Activated CD4-positive, alpha-beta T cell treated with anti-CD3 and anti-CD28 coated beads, Interleukin-2, Interleukin-4, amounts not matched to agents 100 ng/mL and 50 ng/mL, durations not matched to agents 16 hours and 8 hours (primary cell): ENCODE data around the gene CUX1.
"Not testable (repeated sequence)": the region's sequence is repeated elsewhere in the genome, so short reads cannot be mapped to it uniquely, and the experiment has no call there.

Source experiments
- DNase-seq: peaks from one replicate; pipeline ENCODE4 v3.0.0-alpha.2; 2020; ENCODE audit warnings: low spot score

CUX1 gene

DNA sequence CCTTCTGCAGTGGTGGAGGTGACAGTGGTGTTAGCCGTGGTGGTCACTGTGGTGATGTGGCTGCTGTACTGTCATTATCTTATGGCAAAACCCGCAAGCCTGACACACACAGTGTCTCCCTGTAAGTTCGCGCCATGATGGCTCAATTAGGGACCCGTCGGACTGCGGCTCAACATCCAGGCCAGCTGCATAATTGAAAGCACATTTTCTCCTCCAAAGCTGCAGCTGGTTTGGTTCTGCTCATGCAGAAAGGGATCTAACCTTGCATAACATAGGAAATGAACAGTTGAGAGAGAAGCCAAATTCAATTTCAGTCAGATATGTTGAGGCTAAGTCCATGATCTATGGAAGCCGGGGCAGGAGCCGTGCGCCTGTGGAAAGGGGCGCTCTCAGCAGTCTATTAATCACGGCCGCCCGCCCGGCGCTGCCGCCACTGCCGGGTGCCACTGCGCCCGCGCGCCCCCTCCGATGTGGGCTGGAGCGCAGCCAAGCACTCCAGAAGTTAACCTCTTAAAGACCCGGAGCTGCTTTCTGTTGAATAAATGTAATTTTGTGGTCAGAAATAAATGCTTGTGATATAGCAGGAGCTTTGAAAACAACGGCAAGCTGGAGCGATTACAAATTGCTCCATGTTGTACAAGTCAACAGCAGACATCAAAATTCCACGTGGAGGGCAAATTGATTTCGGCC, 227.7 kb downstream of the CUX1 start:
- no peak for DNase-seq

- no peak for DNase-seq
Measured at GRCh38 chr7:102045681-102046372, 228.4 kb downstream of the CUX1 start.

- DNase-seq = no peak
Measured at GRCh38 chr7:102046373-102047117, 229.1 kb downstream of the CUX1 start.

GRCh38 chr7:102047167-102047566, 229.7 kb downstream of the CUX1 start:
- DNase-seq = no peak

GRCh38 chr7:102049765-102050164, 232.3 kb downstream of the CUX1 start:
- no peak for DNase-seq

- no peak for DNase-seq
Measured at GRCh38 chr7:102050864-102051460, 233.5 kb downstream of the CUX1 start.

- not testable (repeated sequence) for DNase-seq
Measured at GRCh38 chr7:102051736-102052135, 234.3 kb downstream of the CUX1 start.

DNA sequence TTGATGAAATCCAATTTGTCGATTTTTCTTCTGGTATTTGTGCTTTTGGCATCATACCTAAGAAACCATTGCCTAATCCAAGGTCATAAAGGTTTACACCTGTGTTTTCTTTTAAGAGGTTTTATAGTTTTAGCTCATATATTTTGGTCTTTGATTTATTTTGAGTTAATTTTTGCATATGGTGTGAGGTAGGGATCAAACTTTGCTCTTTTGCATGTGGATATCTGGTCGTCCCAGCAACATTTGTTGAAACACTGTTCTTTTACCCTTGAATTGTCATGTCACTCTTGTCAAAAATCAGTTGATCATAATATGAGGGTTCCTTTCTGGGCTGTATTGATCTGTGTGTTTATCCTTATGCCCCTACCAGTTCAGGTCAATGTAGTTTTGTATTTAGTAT, 236.7 kb downstream of the CUX1 start:
- no peak for DNase-seq

GRCh38 chr7:102055181-102055976, 238.0 kb downstream of the CUX1 start:
- peak; percentile 12 for DNase-seq

DNA sequence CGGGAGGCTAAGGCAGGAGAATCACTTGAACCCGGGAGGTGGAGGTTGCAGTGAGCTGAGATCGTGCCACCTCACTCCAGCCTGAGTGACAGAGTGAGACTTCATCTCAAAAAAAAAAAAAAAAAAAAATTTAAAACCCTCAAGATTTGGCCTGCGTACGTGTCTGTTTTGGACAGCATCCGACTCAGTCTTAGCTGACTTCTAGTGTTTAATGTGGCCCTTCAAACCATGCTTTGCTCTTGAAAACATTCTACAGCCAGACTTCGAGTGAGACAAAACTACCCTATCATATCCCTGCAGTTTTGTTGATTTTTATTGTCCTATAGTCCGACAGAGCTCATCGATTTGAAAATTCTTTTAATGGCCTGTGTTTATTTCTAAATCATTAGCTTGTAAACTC, 242.1 kb downstream of the CUX1 start:
- DNase-seq = no peak

DNA sequence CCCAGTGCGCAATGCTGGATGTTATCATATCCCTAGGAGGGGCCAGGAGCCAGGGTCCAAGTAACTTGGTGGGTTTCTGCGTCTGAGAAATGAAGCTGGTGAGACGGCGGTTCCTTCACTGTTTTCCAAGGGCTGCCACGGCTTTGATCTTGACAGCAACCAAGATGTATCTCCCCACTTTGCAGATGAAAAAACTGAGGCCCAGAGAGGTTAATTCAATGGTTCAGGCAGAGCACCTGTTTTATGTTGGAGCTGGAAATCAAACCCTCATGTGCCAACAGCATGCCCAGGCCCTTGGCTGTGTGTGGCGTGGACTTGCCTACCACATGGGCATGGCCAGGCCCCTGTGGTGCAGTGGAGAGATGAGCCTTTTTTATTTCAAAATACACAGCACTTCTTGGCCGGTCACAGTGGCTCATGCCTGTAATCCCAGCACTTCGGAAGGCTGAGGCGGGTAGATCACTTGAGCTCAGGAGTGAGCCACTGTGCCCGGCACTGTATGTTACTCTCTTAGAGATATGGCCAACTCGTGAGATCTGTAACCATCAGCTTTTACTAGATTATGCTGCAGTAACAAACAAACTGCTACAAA, 244.0 kb downstream of the CUX1 start:
- DNase-seq = no peak

DNA sequence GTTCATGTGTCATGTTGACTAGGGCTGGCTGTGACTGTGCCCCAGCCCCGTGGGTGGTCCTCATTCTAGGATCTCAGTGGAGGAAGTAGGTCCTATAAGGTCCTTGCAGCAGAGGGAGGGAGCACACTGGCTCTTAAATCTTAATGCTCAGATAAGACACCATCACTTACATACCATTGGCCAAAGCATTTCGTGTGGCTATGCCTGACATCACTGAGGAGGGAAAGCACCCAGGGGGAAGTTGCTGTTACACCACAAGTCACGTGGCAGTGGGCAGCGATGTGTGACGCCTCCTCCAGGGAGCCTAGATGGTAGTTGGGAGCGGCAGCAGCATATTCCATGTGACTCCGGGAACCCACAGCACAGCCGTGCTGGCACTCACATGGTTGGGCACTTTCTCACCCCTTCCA, 244.6 kb downstream of the CUX1 start:
- peak; percentile 13 for DNase-seq

- DNase-seq = no peak
Measured at GRCh38 chr7:102063690-102064180, 246.3 kb downstream of the CUX1 start.

- no peak for DNase-seq
Measured at GRCh38 chr7:102064361-102065025, 247.1 kb downstream of the CUX1 start.

GRCh38 chr7:102065226-102065625, 247.8 kb downstream of the CUX1 start:
- DNase-seq = no peak

DNA sequence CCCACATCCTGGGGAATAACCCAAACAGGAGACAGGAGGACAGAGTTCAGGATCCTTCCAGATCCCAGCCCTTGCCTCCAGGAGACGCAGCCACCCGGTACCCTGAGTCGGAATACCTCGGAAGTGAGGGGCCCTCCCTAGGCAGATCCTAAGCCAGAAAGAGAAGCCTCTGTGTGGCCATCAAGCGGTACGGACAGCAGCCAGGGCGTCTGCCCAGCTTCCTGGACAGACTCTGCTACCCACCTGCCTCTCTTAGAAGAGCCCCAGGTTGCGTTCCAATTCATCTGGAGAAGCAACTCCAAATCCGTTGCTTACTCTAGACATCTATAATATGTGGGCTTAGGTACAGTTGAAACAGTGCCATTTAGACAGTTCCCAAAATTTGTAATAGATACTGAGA, 249.1 kb downstream of the CUX1 start:
- DNase-seq = no peak

GRCh38 chr7:102068846-102069245, 251.4 kb downstream of the CUX1 start:
- no peak for DNase-seq

DNA sequence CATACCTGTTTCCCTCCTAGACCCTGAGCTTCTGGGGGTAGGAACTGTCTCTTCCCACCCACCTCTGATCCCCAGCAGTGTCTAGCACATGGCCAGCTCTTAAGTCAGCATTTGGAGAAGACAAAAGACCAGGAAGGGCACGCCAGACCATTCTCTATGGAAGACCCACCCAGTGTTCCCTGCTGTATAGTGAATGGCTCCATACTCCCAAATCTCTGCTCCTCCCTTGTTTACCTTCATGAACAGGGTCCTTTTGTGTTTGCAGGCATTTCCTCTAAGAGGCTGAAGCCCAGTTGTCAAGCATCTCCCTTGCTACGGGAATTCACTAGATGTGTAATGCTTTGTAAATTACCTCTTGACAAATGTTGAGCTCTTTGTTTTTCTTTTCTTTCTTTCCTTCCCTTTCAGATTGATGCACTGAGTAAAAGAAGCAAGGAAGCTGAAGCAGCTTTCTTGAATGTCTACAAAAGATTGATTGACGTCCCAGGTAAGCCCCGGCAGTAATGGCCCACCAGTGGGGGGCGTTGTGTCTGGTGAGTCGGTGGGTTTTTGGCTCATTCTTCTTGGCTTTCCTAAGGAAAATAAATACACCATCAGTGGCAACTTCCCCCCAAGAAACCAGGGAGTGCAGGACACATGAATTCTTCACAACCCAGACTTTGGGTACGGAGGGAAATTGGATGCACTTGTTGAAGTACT, 252.7 kb downstream of the CUX1 start:
- no peak for DNase-seq

GRCh38 chr7:102072003-102072402, 254.6 kb downstream of the CUX1 start:
- DNase-seq = no peak

- DNase-seq = no peak
Measured at GRCh38 chr7:102072636-102073209, 255.3 kb downstream of the CUX1 start.
